Hippocampal formation (tissue), 2 donors: Measurements from ENCODE around the gene SCML2.
"Not testable (repeated sequence)": the region's sequence is repeated elsewhere in the genome, so short reads cannot be mapped to it uniquely, and the experiment has no call there.

ENCODE experiments used
- DNase-seq, 2 donors: peaks; one replicate each; lab custom pipeline; 2025; lab: John Stamatoyannopoulos, UW

Gene SCML2

GRCh38 chrX:18271309-18271708, 83.2 kb downstream of the SCML2 start:
- DNase-seq = no peak

- no peak for DNase-seq
Observed at GRCh38 chrX:18255059-18255458, 99.4 kb downstream of the SCML2 start.

- no peak for DNase-seq
Observed at GRCh38 chrX:18252644-18253359, 101.7 kb downstream of the SCML2 start.

- not testable (repeated sequence) for DNase-seq
Observed at GRCh38 chrX:18229646-18230045, 124.8 kb downstream of the SCML2 start.

- DNase-seq = no peak
Observed at GRCh38 chrX:18228069-18228468, 126.4 kb downstream of the SCML2 start.

- DNase-seq = no peak
Observed at GRCh38 chrX:18227458-18227857, 127.0 kb downstream of the SCML2 start.

- no peak for DNase-seq
Observed at GRCh38 chrX:18220786-18221185, 133.7 kb downstream of the SCML2 start, which contains the start of gene BEND2. Gene BEND2 (minus strand): TSS chrX:18220886. CDS start chrX:18220750, 136 bp downstream.

GRCh38 chrX:18210470-18210869, 144.0 kb downstream of the SCML2 start:
- no peak for DNase-seq

GRCh38 chrX:18206657-18207056, 147.8 kb downstream of the SCML2 start:
- DNase-seq = no peak

- DNase-seq = no peak
Observed at GRCh38 chrX:18203631-18204030, 150.9 kb downstream of the SCML2 start.

GRCh38 chrX:18194688-18195087, 159.8 kb downstream of the SCML2 start:
- no peak for DNase-seq
